Heart left ventricle (tissue), 16 donors: ENCODE measurements around the gene AQP6. TPM values are rescaled to one million over a fixed set of nuclear protein-coding genes. Genes with fewer than 3 reads are reported as not detected.

Experiments
- ATAC-seq, 4 donors: fragments of 200-7000 bp; cut with Tn5 transposase; one replicate each; pipeline ENCODE4 v1.9.1; 2020 to 2022; ENCODE audit warnings: moderate library complexity in 4 of 4, mild to moderate bottlenecking in 3 of 4, moderate number of reproducible peaks in 1 of 4
- DNase-seq, 5 donors: peaks; one replicate each; pipeline ENCODE4 v3.0.0-alpha.2; 2020
- H3K27ac ChIP-seq, 12 donors: fragments of 200-600 bp; sonication (generic) in 4 of 12; one replicate each; pipeline versions ENCODE4 v1.5.0 to v1.8.0; 2016 to 2022; ENCODE audit warnings: mild to moderate bottlenecking in 2 of 12
- H3K27me3 ChIP-seq, 9 donors: fragments of 200-600 bp; sonication (generic) in 2 of 9; one replicate each; pipeline versions ENCODE4 v1.5.1 to v1.8.0; 2016 to 2022; ENCODE audit warnings: mild to moderate bottlenecking in 3 of 9
- H3K36me3 ChIP-seq, 9 donors: fragments of 200-600 bp; sonication (generic) in 2 of 9; one replicate each; pipeline versions ENCODE4 v1.5.0 to v1.8.0; 2018 to 2022; ENCODE audit warnings: mild to moderate bottlenecking in 2 of 9
- H3K4me1 ChIP-seq, 12 donors: fragments of 200-600 bp; sonication (generic) in 4 of 12; one replicate each; pipeline versions ENCODE4 v1.5.0 to v1.8.0; 2016 to 2022; ENCODE audit warnings: mild to moderate bottlenecking in 3 of 12
- H3K4me3 ChIP-seq, 12 donors: fragments of 200-600 bp; sonication (generic) in 4 of 12; one replicate each; pipeline versions ENCODE4 v1.5.0 to v1.8.0; 2017 to 2022; ENCODE audit warnings: mild to moderate bottlenecking in 9 of 12, moderate library complexity in 4 of 12
- H3K9me3 ChIP-seq, 12 donors: fragments of 200-600 bp; sonication (generic) in 4 of 12; one replicate each; pipeline versions ENCODE4 v1.5.0 to v1.8.0; 2016 to 2022; ENCODE audit warnings: mild to moderate bottlenecking in 1 of 12
- POLR2A ChIP-seq, 2 donors: fragments of 450-650 bp; IDR thresholded peaks; one replicate each; pipeline ENCODE4 v1.6.1; 2017; ENCODE audit warnings: antibody characterized with exemption in 2 of 2, mild to moderate bottlenecking in 2 of 2, moderate library complexity in 2 of 2
- WGBS, 4 donors: extraction: QIAGEN DNeasy Blood & Tissue Kit in 2 of 4; methylation state at CpG; one replicate each; pipeline versions ENCODE4 v1.1.5 to v1.1.7; 2013 to 2018; 5-methylcytosine and 5-hydroxymethylcytosine counted together
- intact Hi-C, 10 donors: fragments of 100-400 bp; cut with DNase I; formaldehyde crosslinking; loops; one replicate each; pipeline versions ENCODE4 v1.11.1 to v1.14.2; 2022
- polyA plus RNA-seq, 2 donors: library from polyadenylated mRNA; stranded (reverse); fragments of 200-250 nt; gene quantifications; one replicate each; pipeline ENCODE4 v1.2.3, GENCODE V29; 2013
- total RNA-seq, 9 donors: library from RNA; depleted of rRNA in 2 of 9; stranded (reverse); fragments of >200 nt in 2 of 9; fragmentation: NEBNext Ultra II Directional in 3 of 9; extraction: Animal tissue kit (Norgen Biotek cat#: 25700) in 3 of 9; gene quantifications; one replicate each; pipeline versions ENCODE4 v1.1.0 to v1.2.4, GENCODE V29; 2016 to 2023
- TF ChIP-seq, protein P1 (sequence below), 12 donors: fragments of 200-600 bp; sonication (generic) in 4 of 12; IDR thresholded peaks; one replicate each; pipeline versions ENCODE4 v1.5.0 to v1.8.0; 2018 to 2022; ENCODE audit warnings: antibody characterized with exemption in 12 of 12, mild to moderate bottlenecking in 5 of 12
- donor health status: ischemic (EF 13 %, LVEDD 7.1; RV severe dilation, severe dysfunction).
- donor health status: healthy with polysubstance abuse.
- donor health status: DM: no; HTN: yes; CAD: no.
- donor health status: DM: no; HTN: no; CAD: no.
- donor health status: ischemic (EF 25% LVEDD 6.9; RV normal size, moderate dysfunction).
- donor health status: ischemic (EF 25% LVEDD 5.7; RV mildly dilated, moderate dysfunction).
- donor health status: healthy.
- donor health status: DM: yes; HTN: yes; CAD: no.
- donor health status: ischemic (EF 35%, LVEDD 5.7; RV mildly dilated, moderate dysfunction).
- donor health status: nonischemic (EF 11% LVEDD 7.7; RV severe dilation, severe dysfunction).
- donor health status: DM: yes; HTN: yes; CAD: no.
- donor health status: PGD.
- donor health status: ischemic (EF 29% LVEDD 5.4; RV normal size, mild dysfunction).
- donor health status: nonischemic (EF 23%, LVEDD 6.1; RV moderate dilation, normal function).

Gene AQP6
- total and polyA plus RNA-seq, 11 donors, result 0.04 TPM; not detected in 9

DNA sequence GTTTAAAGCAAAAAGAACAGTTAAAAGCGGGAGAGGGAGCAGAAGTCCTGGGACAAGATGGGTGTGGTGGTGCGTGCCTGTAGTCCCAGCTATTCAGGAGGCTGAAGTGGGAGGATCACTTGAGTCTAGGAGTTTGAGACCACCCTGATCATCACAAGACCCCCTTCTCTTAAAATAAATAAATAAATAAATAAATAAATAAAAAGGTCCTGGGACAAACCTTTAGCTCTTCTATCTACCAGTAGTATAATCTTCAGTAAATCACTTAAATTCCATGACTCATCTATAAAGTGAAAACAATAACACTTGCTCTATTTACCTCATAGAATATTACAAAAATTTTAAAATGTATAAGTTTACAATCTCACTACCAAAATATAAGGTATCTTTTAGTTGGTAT lies 46.8 kb downstream of the AQP6 start:
- Histone ChIP-seq H3K27me3 (no peaks in the 10 kb centered on the region), H3K9me3 (no peaks in the 10 kb centered on the region), H3K4me1 (peaks cover 0 to 45% (median 2%) of the 10 kb centered on the region in 12 donors), H3K36me3 (peaks cover 0 to 7% (median 0%) of the 10 kb centered on the region in 9 donors), H3K4me3 (no peak overlapping the region), H3K27ac (no peak overlapping the region)
- TF ChIP-seq, protein P1, sequence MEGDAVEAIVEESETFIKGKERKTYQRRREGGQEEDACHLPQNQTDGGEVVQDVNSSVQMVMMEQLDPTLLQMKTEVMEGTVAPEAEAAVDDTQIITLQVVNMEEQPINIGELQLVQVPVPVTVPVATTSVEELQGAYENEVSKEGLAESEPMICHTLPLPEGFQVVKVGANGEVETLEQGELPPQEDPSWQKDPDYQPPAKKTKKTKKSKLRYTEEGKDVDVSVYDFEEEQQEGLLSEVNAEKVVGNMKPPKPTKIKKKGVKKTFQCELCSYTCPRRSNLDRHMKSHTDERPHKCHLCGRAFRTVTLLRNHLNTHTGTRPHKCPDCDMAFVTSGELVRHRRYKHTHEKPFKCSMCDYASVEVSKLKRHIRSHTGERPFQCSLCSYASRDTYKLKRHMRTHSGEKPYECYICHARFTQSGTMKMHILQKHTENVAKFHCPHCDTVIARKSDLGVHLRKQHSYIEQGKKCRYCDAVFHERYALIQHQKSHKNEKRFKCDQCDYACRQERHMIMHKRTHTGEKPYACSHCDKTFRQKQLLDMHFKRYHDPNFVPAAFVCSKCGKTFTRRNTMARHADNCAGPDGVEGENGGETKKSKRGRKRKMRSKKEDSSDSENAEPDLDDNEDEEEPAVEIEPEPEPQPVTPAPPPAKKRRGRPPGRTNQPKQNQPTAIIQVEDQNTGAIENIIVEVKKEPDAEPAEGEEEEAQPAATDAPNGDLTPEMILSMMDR (IDR thresholded peaks at IDR 0.05), result no peak
- no peak for TF ChIP-seq POLR2A (IDR thresholded peaks at IDR 0.05)
- ATAC-seq (no peak), DNase-seq (no peak)
- WGBS, 4 donors, result 81 to 100% (median 96%) methylated on average over 2 of the region's 2 CpGs
- intact Hi-C loops, result no loop called here

DNA sequence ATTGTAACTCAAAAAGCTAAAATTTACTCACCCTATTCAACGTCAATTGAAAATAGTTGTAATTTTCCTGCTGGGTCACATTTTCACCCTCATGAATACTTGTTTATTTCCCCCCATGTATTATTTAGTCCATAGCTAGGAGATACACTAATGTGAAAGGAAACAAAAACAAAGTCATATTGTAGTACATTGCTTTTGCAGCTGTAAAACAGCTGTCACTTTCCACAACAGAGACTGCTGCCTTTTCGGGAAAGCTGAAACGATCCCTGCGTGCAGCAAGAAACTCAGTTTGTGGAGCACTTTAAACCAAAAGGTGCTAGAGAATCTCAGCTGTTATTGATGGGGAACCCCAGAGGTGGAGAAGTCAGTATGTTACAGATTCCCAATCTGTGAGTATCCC lies 48.3 kb downstream of the AQP6 start:
- no peaks in the 10 kb centered on the region for H3K36me3 ChIP-seq
- TF ChIP-seq, protein P1 (IDR thresholded peaks at IDR 0.05), result no peak
- TF ChIP-seq POLR2A (IDR thresholded peaks at IDR 0.05), result no peak
- intact Hi-C loops, result no loop called here
- ATAC-seq, result no peak
- 53 to 63% (median 60%) methylated on average over 4 of the region's 4 CpGs for WGBS, 4 donors
- DNase-seq, result no peak
- H3K27me3 ChIP-seq, result no peaks in the 10 kb centered on the region
- no peaks in the 10 kb centered on the region for H3K9me3 ChIP-seq
- H3K4me3 ChIP-seq, result no peak overlapping the region
- peak overlapping the region in 2 of 12 donors; percentile 3 to 4 for H3K27ac ChIP-seq
- peaks cover 0 to 53% (median 6%) of the 10 kb centered on the region in 12 donors for H3K4me1 ChIP-seq

DNA sequence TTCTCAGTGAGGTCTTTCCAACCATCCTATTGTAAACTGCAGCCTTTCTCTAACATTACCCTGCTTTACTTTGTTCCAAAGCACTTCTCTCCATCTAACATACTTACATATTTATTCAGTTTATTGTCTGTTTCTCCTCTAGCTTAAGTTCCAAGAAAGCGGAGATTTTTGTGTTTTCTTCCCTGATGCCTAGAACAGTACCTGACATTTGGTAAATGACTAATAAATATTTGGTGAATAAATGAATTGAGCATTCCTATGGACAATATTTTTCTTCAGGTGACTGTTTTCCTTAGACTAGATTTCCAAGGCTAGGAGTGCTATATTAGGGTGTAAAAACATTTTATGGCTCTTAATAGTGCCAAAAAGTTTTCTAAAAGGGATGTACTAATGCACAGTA lies 50.2 kb downstream of the AQP6 start:
- TF ChIP-seq, protein P1 (IDR thresholded peaks at IDR 0.05), result no peak
- no peaks in the 10 kb centered on the region for H3K9me3 ChIP-seq
- DNase-seq, result no peak
- intact Hi-C loops, result no loop called here
- H3K4me3 ChIP-seq, result no peak overlapping the region
- H3K27me3 ChIP-seq, result no peaks in the 10 kb centered on the region
- peaks cover 0 to 34% (median 4%) of the 10 kb centered on the region in 12 donors for H3K4me1 ChIP-seq
- H3K27ac ChIP-seq, result no peak overlapping the region
- no peak for ATAC-seq
- 96 to 100% (median 97%) methylated on average over 1 of the region's 1 CpG for WGBS, 4 donors
- no peaks in the 10 kb centered on the region for H3K36me3 ChIP-seq

DNA sequence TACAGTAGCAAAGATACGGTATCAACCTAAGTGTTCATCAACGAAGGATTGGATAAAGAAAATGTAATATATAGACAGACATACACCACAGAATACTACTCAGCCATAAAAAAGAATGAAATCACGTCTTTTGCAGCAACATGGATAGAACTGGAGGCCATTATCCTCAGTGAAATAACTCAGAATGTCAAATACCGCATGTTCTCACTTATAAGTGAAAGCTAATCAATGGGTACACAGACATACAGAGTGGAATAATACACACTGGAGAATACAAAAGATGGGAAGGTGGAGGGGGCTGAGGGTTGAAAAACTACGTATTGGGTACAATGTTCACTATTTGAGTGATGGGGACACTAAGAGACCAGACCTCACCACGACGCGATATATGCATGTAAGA lies 51.5 kb downstream of the AQP6 start:
- peaks cover 0 to 23% (median 3%) of the 10 kb centered on the region in 12 donors for H3K4me1 ChIP-seq
- 74 to 83% (median 80%) methylated on average over 8 of the region's 8 CpGs for WGBS, 4 donors
- DNase-seq (no peak), ATAC-seq (no peak)
- TF ChIP-seq POLR2A (IDR thresholded peaks at IDR 0.05), result no peak
- H3K36me3 ChIP-seq, result no peaks in the 10 kb centered on the region
- intact Hi-C loops, result no loop called here
- no peaks in the 10 kb centered on the region for H3K9me3 ChIP-seq
- no peak overlapping the region for H3K27ac ChIP-seq
- peak overlapping the region in 3 of 12 donors; percentile 69 to 88 (median 72) for H3K4me3 ChIP-seq
- H3K27me3 ChIP-seq, result no peaks in the 10 kb centered on the region

DNA sequence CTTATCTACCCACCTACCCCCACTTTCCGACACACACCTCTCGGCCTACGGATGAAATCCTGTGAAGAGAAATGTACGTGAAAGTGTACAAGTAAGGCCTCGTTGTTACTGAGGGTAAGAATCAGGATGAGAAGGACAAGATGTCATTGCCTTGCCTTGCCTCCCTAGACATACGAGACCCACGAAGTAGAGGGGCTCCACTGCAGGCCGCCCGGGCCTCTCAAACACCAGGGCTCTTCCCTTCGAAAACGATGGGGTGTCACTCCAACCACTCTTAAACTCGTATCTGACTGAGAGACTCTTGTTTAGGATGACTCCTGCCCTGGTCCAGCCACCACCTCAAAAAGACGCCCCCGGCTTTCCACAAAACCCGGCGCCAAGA lies 52.0 kb downstream of the AQP6 start:
- Histone ChIP-seq H3K27ac (peak overlapping the region in 6 of 12 donors; percentile 18 to 75 (median 56)), H3K27me3 (no peaks in the 10 kb centered on the region), H3K36me3 (no peaks in the 10 kb centered on the region), H3K4me3 (peak overlapping the region; percentile 45 to 88 (median 65)), H3K9me3 (no peaks in the 10 kb centered on the region), H3K4me1 (peaks cover 0 to 23% (median 3%) of the 10 kb centered on the region in 12 donors)
- no peak for DNase-seq
- TF ChIP-seq, protein P1 (IDR thresholded peaks at IDR 0.05), result no peak
- no peak for TF ChIP-seq POLR2A (IDR thresholded peaks at IDR 0.05)
- 2 to 4% (median 2%) methylated on average over 15 to 16 of the region's 16 CpGs for WGBS, 4 donors
- ATAC-seq, result peak in 1 of 4 donors; percentile 2
- intact Hi-C loops, result no loop called here
